ENCODE data around the gene EDC3. TPM values are rescaled to one million over a fixed set of nuclear protein-coding genes. Genes with fewer than 3 reads are reported as not detected.
"Not testable (repeated sequence)": the region's sequence is repeated elsewhere in the genome, so short reads cannot be mapped to it uniquely, and the experiment has no call there.

EDC3 gene
- total RNA-seq, 1 experiment from 2014 or later = 14.7 TPM

DNA sequence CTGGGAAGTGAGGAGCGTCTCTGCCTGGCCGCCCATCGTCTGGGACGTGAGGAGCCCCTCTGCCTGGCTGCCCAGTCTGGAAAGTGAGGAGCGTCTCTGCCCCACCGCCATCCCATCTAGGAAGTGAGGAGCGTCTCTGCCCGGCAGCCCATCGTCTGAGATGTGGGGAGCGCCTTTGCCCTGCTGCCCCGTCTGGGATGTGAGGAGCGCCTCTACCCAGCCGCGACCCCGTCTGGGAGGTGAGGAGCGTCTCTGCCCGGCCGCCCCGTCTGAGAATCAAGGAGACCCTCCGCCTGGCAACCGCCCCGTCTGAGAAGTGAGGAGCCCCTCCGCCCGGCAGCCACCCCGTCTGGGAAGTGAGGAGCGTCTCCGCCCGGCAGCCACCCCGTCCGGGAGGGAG, 32.9 kb upstream of the EDC3 start:
- H2AFZ ChIP-seq (ENCODE audit: low read length); H3K9me2 ChIP-seq (replicated peaks; ENCODE audit: insufficient read depth, low read length); H3K27me3 ChIP-seq (ENCODE audit: low read length); H3K79me2 ChIP-seq (ENCODE audit: low read length); H3K9me3 ChIP-seq (ENCODE audit: low read length); H3K4me3 ChIP-seq (ENCODE audit: low read length); DNase-seq; H3K4me2 ChIP-seq (ENCODE audit: low read depth, low read length, poor library complexity, severe bottlenecking); H4K20me1 ChIP-seq (ENCODE audit: insufficient read depth, low read depth, low read length); H3K4me1 ChIP-seq (ENCODE audit: low read length); H3K9ac ChIP-seq (ENCODE audit: low read length); H3K27ac ChIP-seq (ENCODE audit: low read length); H3K36me3 ChIP-seq (ENCODE audit: insufficient read depth, low read length): not testable (repeated sequence)

DNA sequence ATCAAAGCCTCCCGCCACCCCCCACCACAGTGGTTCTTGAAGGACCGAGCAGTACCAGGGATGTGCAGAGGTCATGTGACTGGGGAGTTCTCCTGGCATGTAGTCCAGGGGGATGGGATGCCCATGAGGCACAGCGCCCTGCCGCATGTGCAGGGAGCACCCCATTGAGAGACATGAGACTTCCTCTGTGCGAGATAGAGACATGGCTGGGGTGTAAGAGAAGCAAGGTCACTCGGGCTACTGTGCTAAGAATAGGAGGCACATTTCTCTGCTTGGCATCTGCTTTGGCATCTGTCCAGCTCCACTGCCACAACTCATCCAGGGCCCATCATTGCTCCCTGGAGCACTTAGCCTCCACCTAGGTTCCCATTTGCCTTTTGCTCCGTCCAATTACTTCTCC, 31.9 kb upstream of the EDC3 start:
- Histone ChIP-seq H3K36me3 (ENCODE audit: insufficient read depth, low read length) (no peaks in the 10 kb centered on the region), H3K9me2 (replicated peaks; ENCODE audit: insufficient read depth, low read length) (no peaks in the 10 kb centered on the region), H3K4me2 (ENCODE audit: low read depth, low read length, poor library complexity, severe bottlenecking) (no peak overlapping the region), H4K20me1 (ENCODE audit: insufficient read depth, low read depth, low read length) (no peaks in the 10 kb centered on the region; the same call in 1 of the 2 replicates), H3K27ac (ENCODE audit: low read length) (no peak overlapping the region), H3K27me3 (ENCODE audit: low read length) (no peaks in the 10 kb centered on the region), H3K9ac (ENCODE audit: low read length) (no peak overlapping the region), H3K4me3 (ENCODE audit: low read length) (no peak overlapping the region), H3K79me2 (ENCODE audit: low read length) (no peaks in the 10 kb centered on the region), H3K4me1 (ENCODE audit: low read length) (no peaks in the 10 kb centered on the region), H3K9me3 (ENCODE audit: low read length) (no peaks in the 10 kb centered on the region), H2AFZ (ENCODE audit: low read length) (no peak overlapping the region)
- no peak for DNase-seq

DNA sequence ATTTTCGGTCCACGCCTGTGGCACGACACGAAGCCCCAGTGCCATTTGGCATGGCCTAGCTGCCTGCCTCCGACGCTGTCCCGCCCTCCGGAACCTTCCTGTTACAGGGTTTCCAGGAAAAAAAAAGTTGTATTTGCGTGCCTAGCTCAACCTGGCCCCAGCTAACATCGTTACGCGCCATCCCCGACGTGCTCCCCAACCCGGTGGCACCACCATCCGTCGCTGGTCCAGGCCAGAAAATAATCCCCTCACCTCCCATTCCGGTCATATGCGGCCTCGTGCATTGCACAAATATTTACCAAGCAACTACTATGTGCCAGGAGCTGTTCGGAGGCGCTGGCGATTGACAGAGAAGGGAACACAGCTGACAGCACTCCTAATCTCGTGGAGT, 30.9 kb upstream of the EDC3 start:
- no peak overlapping the region for H3K4me2 ChIP-seq (ENCODE audit: low read depth, low read length, poor library complexity, severe bottlenecking)
- H3K9ac ChIP-seq (ENCODE audit: low read length) = no peak overlapping the region
- H3K27me3 ChIP-seq (ENCODE audit: low read length) = no peaks in the 10 kb centered on the region
- DNase-seq = no peak
- H3K9me3 ChIP-seq (ENCODE audit: low read length) = no peaks in the 10 kb centered on the region
- no peak overlapping the region for H3K27ac ChIP-seq (ENCODE audit: low read length)
- no peak overlapping the region for H3K4me3 ChIP-seq (ENCODE audit: low read length)
- no peak overlapping the region for H2AFZ ChIP-seq (ENCODE audit: low read length)
- no peaks in the 10 kb centered on the region for H3K79me2 ChIP-seq (ENCODE audit: low read length)
- H4K20me1 ChIP-seq (ENCODE audit: insufficient read depth, low read depth, low read length) = no peaks in the 10 kb centered on the region; the same call in 1 of the 2 replicates
- no peaks in the 10 kb centered on the region for H3K4me1 ChIP-seq (ENCODE audit: low read length)
- no peaks in the 10 kb centered on the region for H3K36me3 ChIP-seq (ENCODE audit: insufficient read depth, low read length)
- H3K9me2 ChIP-seq (replicated peaks; ENCODE audit: insufficient read depth, low read length) = no peaks in the 10 kb centered on the region

DNA sequence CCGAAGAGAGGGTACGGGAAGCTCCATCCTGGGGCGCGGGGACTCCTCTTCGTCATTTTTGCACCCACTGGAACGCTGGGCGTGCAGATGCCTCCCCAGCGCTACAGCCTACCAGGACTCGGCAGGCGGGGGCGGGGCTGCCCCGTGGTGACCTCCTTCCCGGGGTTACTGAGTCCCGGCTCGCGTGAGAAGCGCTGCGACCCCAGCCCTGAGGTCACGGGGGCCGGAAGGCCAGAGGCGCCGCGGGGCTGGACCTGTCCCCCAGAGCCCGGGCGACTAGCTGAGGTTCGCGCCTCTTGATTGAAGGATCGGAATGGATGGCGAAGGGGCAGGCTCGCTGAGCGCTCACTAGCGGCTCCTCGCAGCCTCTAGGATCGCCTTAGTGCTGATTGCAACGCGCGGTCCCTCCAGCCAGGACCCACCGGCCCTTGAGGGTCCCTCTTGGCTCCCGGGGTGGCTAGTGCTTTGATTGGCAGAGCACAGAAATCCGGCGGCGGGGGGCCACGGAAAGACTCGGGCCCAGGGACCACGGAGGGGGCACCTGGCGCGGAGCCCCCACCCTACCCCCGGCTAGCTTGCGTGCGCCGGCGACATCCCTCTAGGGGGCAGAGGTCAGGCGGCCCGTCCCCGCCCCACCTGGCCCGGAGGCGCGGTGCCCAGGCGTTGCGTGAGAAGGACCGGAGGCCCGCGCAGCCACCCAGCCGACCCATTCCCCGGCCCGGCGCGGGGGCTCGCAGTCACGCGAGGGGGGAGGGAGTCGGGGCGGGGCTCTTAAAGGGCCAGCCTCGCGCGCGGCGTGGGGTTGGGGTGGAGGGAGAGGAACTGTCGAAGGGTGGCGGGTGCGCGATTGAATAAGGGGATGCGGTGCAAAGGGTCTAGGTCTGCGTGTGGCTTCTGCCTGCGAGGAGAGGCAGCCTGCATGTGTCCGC, 30.3 kb upstream of the EDC3 start:
- Histone ChIP-seq H3K4me2 (ENCODE audit: low read depth, low read length, poor library complexity, severe bottlenecking) (no peak overlapping the region), H3K4me1 (ENCODE audit: low read length) (no peaks in the 10 kb centered on the region), H3K27ac (ENCODE audit: low read length) (no peak overlapping the region), H3K9me2 (replicated peaks; ENCODE audit: insufficient read depth, low read length) (no peaks in the 10 kb centered on the region), H3K9me3 (ENCODE audit: low read length) (no peaks in the 10 kb centered on the region), H4K20me1 (ENCODE audit: insufficient read depth, low read depth, low read length) (no peaks in the 10 kb centered on the region; the same call in 1 of the 2 replicates), H3K9ac (ENCODE audit: low read length) (no peak overlapping the region), H3K36me3 (ENCODE audit: insufficient read depth, low read length) (no peaks in the 10 kb centered on the region), H3K79me2 (ENCODE audit: low read length) (no peaks in the 10 kb centered on the region), H2AFZ (ENCODE audit: low read length) (no peak overlapping the region), H3K4me3 (ENCODE audit: low read length) (no peak overlapping the region), H3K27me3 (ENCODE audit: low read length) (no peaks in the 10 kb centered on the region)
- no peak for DNase-seq

DNA sequence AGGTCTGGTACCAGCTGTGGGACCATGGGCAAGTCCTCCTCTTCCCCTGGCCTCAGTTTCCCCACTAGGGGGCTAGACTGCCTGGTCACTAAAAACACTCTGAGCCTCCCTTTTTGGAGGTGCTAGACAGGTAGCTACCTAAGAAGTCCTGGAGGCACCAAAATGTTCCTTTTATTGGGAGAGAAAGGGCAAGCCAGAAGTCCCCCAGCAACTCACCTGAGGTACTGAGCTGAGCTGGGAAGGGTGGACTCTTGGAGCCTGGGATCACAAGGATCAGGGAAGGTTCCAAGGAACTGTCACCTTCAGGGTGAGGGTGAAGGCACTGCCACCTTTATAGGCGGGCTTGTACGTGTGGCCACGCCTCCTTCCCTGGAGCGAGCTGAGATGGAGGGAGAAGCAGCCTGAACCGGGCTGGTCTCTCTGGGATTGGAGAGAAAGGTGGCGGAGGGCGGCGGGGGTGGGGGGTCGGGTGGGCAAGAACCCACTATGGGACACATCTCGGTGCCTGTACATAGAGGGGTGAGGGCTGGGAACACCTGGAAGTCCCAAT, 29.5 kb upstream of the EDC3 start, which contains the start of gene CYP1A1:
Gene CYP1A1, minus strand, starts transcription at position 304 of the 550 bp plus-strand sequence. CDS start 2,431 bp downstream, outside the sequence.
- Histone ChIP-seq H3K9me2 (replicated peaks; ENCODE audit: insufficient read depth, low read length) (no peaks in the 10 kb centered on the region), H3K27ac (ENCODE audit: low read length) (no peak within 1 kb of the TSS), H4K20me1 (ENCODE audit: insufficient read depth, low read depth, low read length) (no peaks in the 10 kb centered on the region; the same call in 1 of the 2 replicates), H3K9me3 (ENCODE audit: low read length) (no peaks in the 10 kb centered on the region), H3K36me3 (ENCODE audit: insufficient read depth, low read length) (no peaks in the 10 kb centered on the region), H2AFZ (ENCODE audit: low read length) (no peak within 1 kb of the TSS), H3K4me3 (ENCODE audit: low read length) (no peak within 1 kb of the TSS), H3K4me1 (ENCODE audit: low read length) (no peaks in the 10 kb centered on the region), H3K4me2 (ENCODE audit: low read depth, low read length, poor library complexity, severe bottlenecking) (no peak within 1 kb of the TSS), H3K9ac (ENCODE audit: low read length) (no peak within 1 kb of the TSS), H3K79me2 (ENCODE audit: low read length) (no peaks in the 10 kb centered on the region), H3K27me3 (ENCODE audit: low read length) (no peaks in the 10 kb centered on the region)
- no peak for DNase-seq

DNA sequence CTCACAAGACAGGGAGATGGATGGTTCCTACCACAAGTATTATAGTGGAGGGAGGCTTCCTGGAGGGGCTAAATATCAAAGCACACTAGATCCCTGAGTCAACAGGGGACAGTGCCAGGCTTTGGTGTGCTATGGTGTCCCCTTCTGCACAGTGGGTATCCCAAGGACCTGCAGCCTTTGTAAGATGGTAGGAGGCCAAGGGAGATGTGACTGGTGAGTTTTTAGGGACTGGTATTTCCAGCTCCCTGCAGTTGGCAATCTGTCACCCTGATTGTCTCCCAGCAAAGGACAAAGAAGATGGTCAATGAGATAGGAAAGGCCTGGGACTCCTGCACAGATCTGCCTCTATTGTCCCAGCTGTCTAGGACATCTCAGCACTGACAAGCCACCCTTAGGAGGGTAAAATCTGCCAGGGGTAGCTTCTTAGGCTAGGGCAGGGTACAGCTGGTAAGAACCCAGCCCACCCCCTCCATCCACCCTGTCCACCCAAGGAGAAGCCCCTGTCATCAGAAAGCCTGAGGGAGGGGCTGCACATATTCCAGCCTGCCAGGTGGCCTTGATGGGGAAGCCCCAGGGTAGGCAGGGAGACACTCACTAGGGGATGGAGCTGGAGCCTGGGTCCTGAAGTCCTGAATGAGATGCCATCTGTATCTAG, 28.9 kb upstream of the EDC3 start:
- no peak overlapping the region for H3K4me2 ChIP-seq (ENCODE audit: low read depth, low read length, poor library complexity, severe bottlenecking)

DNA sequence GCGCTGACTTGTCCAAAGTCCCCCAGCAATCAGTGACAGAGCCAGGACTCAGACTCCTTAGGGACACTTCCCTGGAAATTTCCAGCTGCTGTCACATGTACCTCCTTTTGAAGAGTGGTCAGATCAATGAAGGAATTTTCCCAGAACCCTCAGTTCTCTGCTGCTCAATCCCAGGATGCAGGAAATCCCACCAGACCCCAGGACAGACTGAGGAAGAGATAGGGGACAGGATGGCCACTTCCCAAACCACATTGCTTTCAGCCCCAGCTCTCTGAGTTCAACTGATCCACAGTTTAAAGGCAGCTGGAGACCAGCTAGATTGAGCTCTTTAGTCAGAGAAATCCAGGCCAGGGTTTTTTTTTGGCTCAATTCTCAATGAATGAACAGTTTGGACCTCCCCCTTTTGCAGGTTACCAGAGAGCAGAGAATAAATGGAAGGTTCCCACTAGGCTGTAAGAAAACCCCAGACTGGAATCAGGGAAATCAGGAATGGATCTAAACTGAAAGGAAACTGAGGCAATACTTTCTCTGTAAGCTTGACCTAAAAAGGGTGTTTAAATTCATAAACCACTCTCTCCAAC, 28.0 kb upstream of the EDC3 start:
- Histone ChIP-seq H4K20me1 (ENCODE audit: insufficient read depth, low read depth, low read length) (no peaks in the 10 kb centered on the region; the same call in 1 of the 2 replicates), H3K4me2 (ENCODE audit: low read depth, low read length, poor library complexity, severe bottlenecking) (no peak overlapping the region), H3K9ac (ENCODE audit: low read length) (no peak overlapping the region), H3K27ac (ENCODE audit: low read length) (no peak overlapping the region), H3K9me3 (ENCODE audit: low read length) (no peaks in the 10 kb centered on the region), H3K79me2 (ENCODE audit: low read length) (no peaks in the 10 kb centered on the region), H3K4me1 (ENCODE audit: low read length) (no peaks in the 10 kb centered on the region), H2AFZ (ENCODE audit: low read length) (no peak overlapping the region), H3K9me2 (replicated peaks; ENCODE audit: insufficient read depth, low read length) (no peaks in the 10 kb centered on the region), H3K36me3 (ENCODE audit: insufficient read depth, low read length) (no peaks in the 10 kb centered on the region), H3K4me3 (ENCODE audit: low read length) (no peak overlapping the region), H3K27me3 (ENCODE audit: low read length) (no peaks in the 10 kb centered on the region)
- peak; percentile 74 for DNase-seq

More for the DNA sequence above, 28.9 kb upstream of the EDC3 start:
- no peaks in the 10 kb centered on the region for H3K4me1 ChIP-seq (ENCODE audit: low read length)
- no peaks in the 10 kb centered on the region; the same call in 1 of the 2 replicates for H4K20me1 ChIP-seq (ENCODE audit: insufficient read depth, low read depth, low read length)
- H3K27ac ChIP-seq (ENCODE audit: low read length) = no peak overlapping the region
- H3K4me3 ChIP-seq (ENCODE audit: low read length) = no peak overlapping the region
- H3K27me3 ChIP-seq (ENCODE audit: low read length) = no peaks in the 10 kb centered on the region
- no peaks in the 10 kb centered on the region for H3K79me2 ChIP-seq (ENCODE audit: low read length)
- no peaks in the 10 kb centered on the region for H3K9me2 ChIP-seq (replicated peaks; ENCODE audit: insufficient read depth, low read length)
- no peaks in the 10 kb centered on the region for H3K36me3 ChIP-seq (ENCODE audit: insufficient read depth, low read length)
- no peak overlapping the region for H3K9ac ChIP-seq (ENCODE audit: low read length)
- no peak overlapping the region for H2AFZ ChIP-seq (ENCODE audit: low read length)
- no peak for DNase-seq
- no peaks in the 10 kb centered on the region for H3K9me3 ChIP-seq (ENCODE audit: low read length)

DNA sequence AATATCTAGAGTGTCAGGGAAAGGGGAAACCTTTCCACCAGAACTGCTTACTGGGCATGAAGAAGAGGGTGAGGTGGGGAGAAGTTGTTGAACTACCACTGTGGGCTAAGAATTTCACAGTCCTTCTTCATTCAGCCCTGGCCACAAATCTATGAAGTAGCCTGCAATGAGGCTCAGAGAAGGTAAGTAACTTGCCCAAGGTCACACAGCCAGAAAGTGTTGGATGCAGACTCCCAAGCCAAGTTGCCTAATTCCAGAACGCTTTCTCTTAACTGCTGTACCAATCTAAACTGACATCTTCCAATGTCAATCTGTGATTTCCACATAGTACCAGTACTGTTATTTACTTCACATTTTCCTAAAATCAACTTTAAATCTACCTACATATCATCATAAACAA, 27.4 kb upstream of the EDC3 start:
- no peak overlapping the region for H3K4me3 ChIP-seq (ENCODE audit: low read length)
- no peaks in the 10 kb centered on the region for H3K36me3 ChIP-seq (ENCODE audit: insufficient read depth, low read length)
- H3K4me1 ChIP-seq (ENCODE audit: low read length) = no peaks in the 10 kb centered on the region
- no peak overlapping the region for H3K4me2 ChIP-seq (ENCODE audit: low read depth, low read length, poor library complexity, severe bottlenecking)
- no peak for DNase-seq
- H3K27ac ChIP-seq (ENCODE audit: low read length) = no peak overlapping the region
- H3K79me2 ChIP-seq (ENCODE audit: low read length) = no peaks in the 10 kb centered on the region
- no peak overlapping the region for H3K9ac ChIP-seq (ENCODE audit: low read length)
- no peaks in the 10 kb centered on the region for H3K9me2 ChIP-seq (replicated peaks; ENCODE audit: insufficient read depth, low read length)
- H4K20me1 ChIP-seq (ENCODE audit: insufficient read depth, low read depth, low read length) = no peaks in the 10 kb centered on the region; the same call in 1 of the 2 replicates
- H3K27me3 ChIP-seq (ENCODE audit: low read length) = no peaks in the 10 kb centered on the region
- H3K9me3 ChIP-seq (ENCODE audit: low read length) = no peaks in the 10 kb centered on the region
- no peak overlapping the region for H2AFZ ChIP-seq (ENCODE audit: low read length)
